ENCODE results near the gene EGFL6.

DNA sequence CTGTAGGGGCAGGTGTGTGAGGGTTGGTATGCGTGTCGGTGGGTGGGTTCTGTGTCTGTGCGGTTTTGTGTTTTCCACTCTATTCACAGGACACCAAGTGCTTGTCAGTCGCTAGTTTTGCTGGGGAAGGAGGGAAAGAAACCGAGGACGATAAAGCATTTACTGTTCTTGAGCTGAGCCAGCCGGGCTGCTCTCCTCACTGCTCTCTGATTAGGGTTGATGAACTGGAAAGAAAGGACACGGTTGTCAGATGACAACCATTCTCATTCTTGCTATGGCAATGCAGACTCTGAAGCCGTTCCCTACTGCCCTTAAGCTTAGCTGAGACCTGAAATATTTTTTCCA lies 832 bp downstream of the EGFL6 start:
- TF ChIP-seq EZH2 (IDR thresholded peaks at IDR 0.05; ENCODE audit: insufficient read depth, poor library complexity, severe bottlenecking): no peak
- no peak for TF ChIP-seq EZH2phosphoT487 (IDR thresholded peaks at IDR 0.05; ENCODE audit: insufficient read depth, low read depth)

All from GM23248 (cell line).